LNCaP clone FGC (cell line): ENCODE measurements around the gene ZBTB11.
"Not testable (repeated sequence)": the region's sequence is repeated elsewhere in the genome, so short reads cannot be mapped to it uniquely, and the experiment has no call there.

ENCODE experiments used
- DNase-seq: peaks from one replicate; pipeline ENCODE4 v3.0.0-alpha.2; 2011; ENCODE audit warnings: low read depth
- H3K4me3 ChIP-seq: 2 replicates; pipeline ENCODE4 v1.5.1; 2011; ENCODE audit warnings: mild to moderate bottlenecking, low read depth, low read length, control low read depth
- CTCF ChIP-seq: IDR thresholded peaks from 2 replicates; pipeline ENCODE4 v1.5.1; 2012; ENCODE audit warnings: mild to moderate bottlenecking; ENCODE audit not compliant: control insufficient read depth, insufficient read depth; ENCODE audit errors: extremely low read depth

Gene ZBTB11

GRCh38 chr3:101611023-101611422, 65.9 kb downstream of the ZBTB11 start:
- DNase-seq, result no peak
- no peak for TF ChIP-seq CTCF
- H3K4me3 ChIP-seq, result no peak overlapping the region

GRCh38 chr3:101605398-101605797, 71.5 kb downstream of the ZBTB11 start:
- DNase-seq, H3K4me3 ChIP-seq: not testable (repeated sequence)

GRCh38 chr3:101603184-101603583, 73.7 kb downstream of the ZBTB11 start:
- no peak overlapping the region for H3K4me3 ChIP-seq
- no peak for TF ChIP-seq CTCF
- DNase-seq, result no peak

- no peak for TF ChIP-seq CTCF
- no peak overlapping the region for H3K4me3 ChIP-seq
- no peak for DNase-seq
These were observed 74.2 kb downstream of the ZBTB11 start for GRCh38 chr3:101602731-101603130.
